HEK293 (cell line): ENCODE data around the gene MMP21.

Experiments
- BCL6B ChIP-seq: fragments of 450-650 bp; formaldehyde crosslinking; IDR thresholded peaks from 2 replicates; pipeline ENCODE4 v1.5.1; 2017; ENCODE audit warnings: missing biosample characterization, missing genetic modification characterization
- CTCF ChIP-seq: fragments of 450-650 bp; formaldehyde crosslinking; IDR thresholded peaks from 2 replicates; pipeline ENCODE4 v1.5.1; 2016; ENCODE audit warnings: missing biosample characterization, missing genetic modification characterization
- TRIM28 ChIP-seq: IDR thresholded peaks from 2 replicates; pipeline ENCODE4 v1.6.1; 2011; ENCODE audit warnings: low read length, control low read depth, borderline replicate concordance
- ZFP69B ChIP-seq: fragments of 450-650 bp; formaldehyde crosslinking; IDR thresholded peaks from 2 replicates; pipeline ENCODE4 v1.5.1; 2016; ENCODE audit warnings: missing biosample characterization, missing genetic modification characterization
- ZNF121 ChIP-seq: fragments of 450-650 bp; formaldehyde crosslinking; IDR thresholded peaks from 2 replicates; pipeline ENCODE4 v1.5.1; 2016; ENCODE audit warnings: missing biosample characterization, missing genetic modification characterization
- ZNF175 ChIP-seq: fragments of 450-650 bp; formaldehyde crosslinking; IDR thresholded peaks from 2 replicates; pipeline ENCODE4 v1.5.1; 2016; ENCODE audit warnings: missing biosample characterization, missing genetic modification characterization
- ZNF184 ChIP-seq: fragments of 450-650 bp; IDR thresholded peaks from 2 replicates; pipeline ENCODE4 v1.5.1; 2018; ENCODE audit warnings: missing biosample characterization, mild to moderate bottlenecking, missing genetic modification characterization
- ZNF23 ChIP-seq: fragments of 450-650 bp; formaldehyde crosslinking; IDR thresholded peaks from 2 replicates; pipeline ENCODE4 v1.5.1; 2016; ENCODE audit warnings: missing biosample characterization, missing genetic modification characterization, borderline replicate concordance
- ZNF274 ChIP-seq, 2 experiments: fragments of 200-500 bp in 1 of 2; fragments of 450-650 bp in 1 of 2; sonication (Bioruptor generic) in 1 of 2; formaldehyde crosslinking in 1 of 2; IDR thresholded peaks; 2 replicates each; pipeline versions ENCODE4 v1.5.1 to v1.6.1; 2014 to 2016; ENCODE audit warnings: borderline replicate concordance in 1 of 2, inconsistent platforms in 1 of 2, low read length in 1 of 2, missing biosample characterization in 1 of 2, missing genetic modification characterization in 1 of 2
- ZNF423 ChIP-seq: fragments of 450-650 bp; formaldehyde crosslinking; IDR thresholded peaks from 2 replicates; pipeline ENCODE4 v1.5.1; 2016; ENCODE audit warnings: missing biosample characterization, missing genetic modification characterization
- ZNF544 ChIP-seq: fragments of 450-650 bp; formaldehyde crosslinking; IDR thresholded peaks from 2 replicates; pipeline ENCODE4 v1.5.0; 2017; ENCODE audit warnings: missing biosample characterization, missing genetic modification characterization

- no peak for TF ChIP-seq ZNF274 (IDR thresholded peaks at IDR 0.05; ENCODE audit: low read length)
- TF ChIP-seq ZNF274 (tag by site-specific recombination; IDR thresholded peaks at IDR 0.05; ENCODE audit: borderline replicate concordance) = no peak
- no peak for TF ChIP-seq CTCF (tag by site-specific recombination)
- TF ChIP-seq ZNF544 (tag by site-specific recombination) = no peak
- no peak for TF ChIP-seq TRIM28
- no peak for TF ChIP-seq ZNF184 (tag by site-specific recombination)
- TF ChIP-seq BCL6B (tag by site-specific recombination) = no peak
- no peak for TF ChIP-seq ZNF121 (tag by site-specific recombination)
- TF ChIP-seq ZFP69B (tag by site-specific recombination) = no peak
- no peak for TF ChIP-seq ZNF23 (tag by site-specific recombination)
- no peak for TF ChIP-seq ZNF423 (tag by site-specific recombination)
- no peak for TF ChIP-seq ZNF175 (tag by site-specific recombination)
Measured at GRCh38 chr10:125785791-125786190, 10.2 kb upstream of the MMP21 start.
